Stimulated activated naive CD4-positive, alpha-beta T cell (primary cell): Measurements from ENCODE around the gene SDE2.
A peak's percentile ranks its signal among the peaks of the same experiment; 100 is the strongest.
"Not testable (repeated sequence)": the region's sequence is repeated elsewhere in the genome, so short reads cannot be mapped to it uniquely, and the experiment has no call there.

ENCODE experiments used
- DNase-seq, 6 experiments: peaks; one replicate each; lab custom pipeline; 2025; lab: John Stamatoyannopoulos, UW

Gene SDE2

DNA sequence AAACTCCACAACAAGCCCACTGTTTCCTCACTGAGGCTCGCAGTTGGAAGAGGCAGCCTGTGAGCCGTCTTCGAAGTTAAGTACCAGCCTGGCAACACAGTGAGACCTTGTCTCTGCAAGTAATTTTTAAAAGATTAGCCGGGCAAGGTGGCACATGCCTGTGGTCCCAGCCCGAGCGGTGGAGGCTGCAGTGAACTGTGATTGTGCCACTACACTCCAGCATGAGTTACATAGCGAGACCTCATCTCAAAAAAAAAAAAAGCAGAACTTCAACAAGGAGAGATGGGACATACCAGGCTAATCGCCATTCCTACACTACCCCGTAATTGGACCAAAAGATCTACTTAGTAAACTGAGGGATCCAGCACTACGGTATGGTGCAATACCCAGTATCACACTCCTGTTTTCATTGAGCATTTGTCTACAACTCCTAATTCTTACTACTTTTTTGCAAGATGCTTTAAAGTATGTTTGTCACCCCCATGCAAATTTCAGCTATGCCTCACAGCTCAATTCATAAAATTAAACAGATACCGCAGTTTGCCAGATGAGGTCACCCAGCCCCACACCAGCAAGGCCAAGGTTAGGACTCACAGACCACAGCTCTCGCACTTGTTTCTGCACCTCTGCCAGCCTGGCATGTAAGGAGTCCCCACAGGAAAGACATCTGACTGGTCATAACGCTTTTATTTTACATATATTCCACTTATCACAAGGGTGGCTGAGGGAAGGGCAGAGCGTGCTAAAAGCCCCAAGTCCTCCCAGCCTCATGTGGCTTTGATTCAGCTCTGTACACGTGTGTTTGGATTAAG lies 21.0 kb downstream of the SDE2 start:
- DNase-seq: no peak

DNA sequence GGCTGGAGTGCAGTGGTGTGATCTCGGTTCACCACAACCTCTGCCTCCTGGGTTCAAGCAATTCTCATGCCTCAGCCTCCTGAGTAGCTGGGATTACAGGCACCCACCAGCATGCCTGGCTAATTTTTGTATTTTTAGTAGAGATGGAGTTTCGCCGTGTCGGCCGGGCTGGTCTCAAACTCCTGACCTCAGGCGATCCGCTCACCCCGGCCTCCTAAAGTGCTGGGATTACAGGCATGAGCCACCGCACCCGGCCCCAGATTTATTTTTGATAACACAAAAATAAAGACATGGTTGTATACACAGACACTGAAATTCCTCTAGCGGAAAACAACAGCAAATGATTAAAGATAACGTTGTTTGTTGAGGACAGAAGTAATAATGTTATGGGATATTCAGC lies 24.0 kb downstream of the SDE2 start:
- DNase-seq: not testable (repeated sequence)

DNA sequence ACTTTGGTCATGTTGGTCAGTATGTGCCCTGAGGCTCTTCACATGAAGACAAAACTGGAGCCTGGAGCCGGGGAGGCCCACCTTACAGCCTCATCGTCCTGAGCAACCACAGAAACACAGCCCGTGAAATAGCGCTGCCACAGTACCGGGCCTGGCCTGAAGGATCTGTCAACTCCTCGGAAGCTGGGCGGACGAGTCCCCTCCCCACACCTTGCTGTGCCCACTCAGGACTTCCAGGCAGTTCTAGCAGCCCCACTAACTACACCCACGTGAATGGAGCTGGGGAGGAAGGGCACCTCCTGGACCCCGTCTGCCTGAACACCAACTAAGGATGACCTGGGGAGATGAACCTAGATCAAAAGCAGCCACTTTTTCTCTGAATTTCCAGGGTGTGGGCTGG lies 24.7 kb downstream of the SDE2 start:
- DNase-seq: no peak

DNA sequence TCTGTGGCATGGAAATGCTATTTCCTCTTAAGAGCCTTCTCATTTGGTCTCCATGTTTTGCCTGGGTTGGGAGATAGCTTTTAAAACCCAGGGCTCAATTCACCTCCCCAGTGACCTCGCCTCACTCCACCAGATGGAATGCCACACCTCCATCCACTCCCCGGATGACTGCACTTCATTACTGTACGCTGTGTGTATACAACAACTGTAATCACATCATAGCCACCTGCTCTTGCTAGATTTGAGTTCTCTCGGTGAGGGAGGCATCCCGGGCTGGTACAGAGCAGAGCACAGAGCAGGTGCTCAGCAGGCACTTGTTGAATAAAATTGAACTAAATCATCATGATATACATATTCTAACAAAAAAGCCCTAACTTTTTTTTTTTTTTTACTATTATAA lies 26.0 kb downstream of the SDE2 start:
- no peak for DNase-seq

DNA sequence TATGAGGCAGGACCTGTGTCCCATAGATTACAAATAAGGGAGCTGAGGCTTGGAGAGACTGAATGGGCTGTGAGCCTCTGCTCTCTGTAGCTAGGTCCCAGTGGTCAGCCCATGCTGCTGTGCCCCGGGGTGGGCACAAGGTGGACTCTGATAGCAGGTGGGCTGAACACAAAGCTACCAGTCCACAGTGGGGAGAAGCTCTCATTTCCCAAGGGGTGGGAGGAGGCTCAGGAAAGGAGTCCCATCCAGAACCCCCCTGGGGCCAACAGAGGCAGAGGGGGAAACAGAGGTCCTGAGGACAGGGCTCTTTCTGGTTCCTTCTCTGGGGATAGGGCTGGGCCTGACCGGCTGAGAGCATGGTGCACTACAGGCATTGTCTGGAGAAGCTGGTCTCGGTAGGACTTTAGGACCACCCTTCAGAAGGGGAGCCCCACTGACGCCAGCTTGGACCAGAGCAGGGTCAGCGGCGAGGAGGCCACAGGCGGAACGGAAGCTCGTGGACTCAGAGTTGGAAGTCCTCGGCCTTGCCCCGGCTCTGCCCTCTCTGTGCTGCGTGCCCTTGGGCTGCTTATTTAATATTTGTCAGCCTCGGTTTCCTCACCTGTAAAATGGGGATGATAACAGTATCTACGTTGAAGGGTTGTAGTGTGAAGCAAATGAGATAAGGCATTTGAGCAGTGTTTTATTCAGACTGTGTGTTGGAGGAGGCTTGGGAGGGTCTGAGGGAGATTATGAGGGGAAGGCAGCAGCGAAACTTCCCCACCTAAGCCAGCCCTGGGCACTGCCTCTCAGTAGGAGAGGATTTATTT lies 26.6 kb downstream of the SDE2 start:
- no peak for DNase-seq

DNA sequence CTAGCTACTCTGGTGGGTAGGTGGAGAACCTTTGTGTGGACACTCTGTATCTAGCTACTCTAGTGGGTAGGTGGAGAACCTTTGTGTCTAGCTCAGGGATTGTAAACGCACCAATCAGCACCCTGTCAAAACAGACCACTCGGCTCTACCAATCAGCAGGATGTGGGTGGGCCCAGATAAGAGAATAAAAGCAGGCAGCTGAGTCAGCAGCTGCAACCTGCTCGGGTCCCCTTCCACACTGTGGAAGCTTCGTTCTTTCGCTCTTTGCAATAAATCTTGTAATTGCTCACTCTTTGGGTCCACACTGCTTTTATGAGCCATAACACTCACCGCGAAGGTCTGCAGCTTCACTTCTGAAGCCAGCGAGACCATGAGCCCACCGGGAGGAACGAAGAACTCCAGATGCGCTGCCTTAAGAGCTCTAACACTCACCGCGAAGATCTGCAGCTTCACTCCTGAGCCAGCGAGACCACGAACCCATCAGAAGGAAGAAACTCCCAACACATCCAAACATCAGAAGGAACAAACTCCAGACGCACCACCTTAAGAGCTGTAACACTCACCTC lies 28.5 kb downstream of the SDE2 start:
- not testable (repeated sequence) for DNase-seq

DNA sequence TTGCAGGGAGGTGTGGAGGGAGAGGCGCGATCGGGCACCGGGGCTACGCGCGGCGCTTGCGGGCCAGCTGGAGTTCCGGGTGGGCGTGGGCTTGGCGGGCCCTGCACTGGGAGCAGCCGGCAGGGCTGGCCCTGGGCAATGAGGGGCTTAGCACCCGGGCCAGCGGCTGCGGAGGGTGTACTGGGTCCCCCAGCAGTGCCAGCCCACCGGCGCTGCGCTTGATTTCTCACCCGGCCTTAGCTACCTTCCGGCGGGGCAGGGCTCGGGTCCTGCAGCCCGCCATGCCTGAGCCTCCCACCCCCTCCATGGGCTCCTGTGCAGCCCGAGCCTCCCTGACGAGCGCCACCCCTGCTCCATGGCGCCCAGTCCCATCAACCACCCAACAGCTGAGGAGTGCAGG lies 29.4 kb downstream of the SDE2 start:
- DNase-seq: not testable (repeated sequence)

DNA sequence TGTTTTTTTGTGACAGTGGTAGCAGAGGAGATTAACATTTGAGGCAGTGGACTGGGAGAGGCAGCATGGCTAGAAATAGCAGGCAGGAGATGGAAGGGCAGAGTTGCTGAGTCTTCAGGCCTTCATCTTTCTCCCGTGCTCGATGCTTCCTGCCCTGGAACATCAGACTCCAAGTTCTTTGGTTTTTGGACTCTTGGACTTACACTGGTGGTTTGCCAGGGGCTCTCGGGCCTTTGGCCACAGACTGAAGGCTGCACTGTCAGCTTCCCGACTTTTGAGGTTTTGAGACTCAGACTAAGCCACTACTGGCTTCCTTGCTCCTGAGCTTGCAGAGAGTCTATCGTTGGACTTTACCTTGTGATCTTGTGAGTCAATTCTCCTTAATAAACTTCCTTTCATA lies 33.9 kb downstream of the SDE2 start:
- DNase-seq: no peak

DNA sequence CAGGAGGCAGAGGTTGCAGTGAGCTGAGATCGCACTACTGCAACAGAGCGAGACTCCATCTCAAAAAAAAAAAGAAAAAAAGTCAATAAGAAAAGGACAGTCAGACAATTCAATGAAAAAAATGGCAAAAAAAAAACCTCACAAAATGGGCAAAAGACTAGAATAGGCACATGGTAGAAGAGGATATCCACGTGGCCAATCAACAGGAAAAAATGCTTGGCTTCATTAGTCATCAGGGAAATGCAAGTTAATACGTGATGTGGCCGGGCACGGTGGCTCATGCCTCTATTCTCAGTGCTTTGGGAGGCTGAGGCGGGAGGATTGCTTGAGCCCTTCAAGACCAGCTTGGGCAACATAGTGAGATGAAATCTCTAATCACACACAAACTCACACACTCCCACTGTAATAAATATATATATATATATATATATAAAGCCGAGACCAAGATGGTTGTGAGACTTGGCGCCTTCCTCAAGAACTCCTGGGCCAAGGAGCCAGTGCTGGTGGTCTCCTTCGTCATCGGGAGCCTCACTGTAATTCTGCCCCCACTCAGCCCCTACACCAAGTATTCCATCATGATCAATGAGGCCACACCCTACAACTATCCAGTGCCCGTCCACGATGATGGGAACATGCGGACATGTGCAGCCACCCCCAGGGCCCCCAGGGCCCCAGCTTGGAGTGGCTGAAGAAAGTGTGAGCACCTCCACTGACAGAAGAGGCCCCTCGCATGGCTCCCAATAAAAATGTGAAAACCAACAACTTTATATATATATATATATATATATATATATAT lies 35.2 kb downstream of the SDE2 start:
- no peak for DNase-seq

DNA sequence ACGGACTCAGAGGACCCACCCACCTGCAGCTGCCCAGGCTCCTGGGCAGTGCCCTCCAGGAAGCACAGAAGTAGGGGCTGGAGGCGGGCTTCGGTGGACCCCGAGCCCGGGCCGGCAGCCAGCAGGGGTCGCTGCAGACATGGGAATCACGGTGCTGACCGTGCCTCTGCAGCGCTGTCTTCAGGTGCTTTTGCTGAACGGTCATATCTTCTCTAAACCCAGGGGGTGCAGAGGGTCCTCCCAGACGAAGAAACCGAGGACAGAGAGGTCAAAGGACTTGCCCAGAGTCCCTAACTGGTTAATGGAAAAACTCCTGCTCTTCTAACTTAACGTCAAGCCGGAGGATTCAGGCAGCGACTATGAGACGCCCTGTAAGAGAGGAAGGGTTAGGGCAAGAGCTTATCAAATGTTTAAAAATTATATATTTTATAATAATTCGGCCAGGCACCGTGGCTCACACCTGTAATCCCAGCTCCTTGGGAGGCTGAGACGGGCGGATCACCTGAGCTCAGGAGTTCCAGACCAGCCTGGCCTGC lies 36.6 kb downstream of the SDE2 start:
- peak; percentile 8 to 48 (median 32) for DNase-seq

DNA sequence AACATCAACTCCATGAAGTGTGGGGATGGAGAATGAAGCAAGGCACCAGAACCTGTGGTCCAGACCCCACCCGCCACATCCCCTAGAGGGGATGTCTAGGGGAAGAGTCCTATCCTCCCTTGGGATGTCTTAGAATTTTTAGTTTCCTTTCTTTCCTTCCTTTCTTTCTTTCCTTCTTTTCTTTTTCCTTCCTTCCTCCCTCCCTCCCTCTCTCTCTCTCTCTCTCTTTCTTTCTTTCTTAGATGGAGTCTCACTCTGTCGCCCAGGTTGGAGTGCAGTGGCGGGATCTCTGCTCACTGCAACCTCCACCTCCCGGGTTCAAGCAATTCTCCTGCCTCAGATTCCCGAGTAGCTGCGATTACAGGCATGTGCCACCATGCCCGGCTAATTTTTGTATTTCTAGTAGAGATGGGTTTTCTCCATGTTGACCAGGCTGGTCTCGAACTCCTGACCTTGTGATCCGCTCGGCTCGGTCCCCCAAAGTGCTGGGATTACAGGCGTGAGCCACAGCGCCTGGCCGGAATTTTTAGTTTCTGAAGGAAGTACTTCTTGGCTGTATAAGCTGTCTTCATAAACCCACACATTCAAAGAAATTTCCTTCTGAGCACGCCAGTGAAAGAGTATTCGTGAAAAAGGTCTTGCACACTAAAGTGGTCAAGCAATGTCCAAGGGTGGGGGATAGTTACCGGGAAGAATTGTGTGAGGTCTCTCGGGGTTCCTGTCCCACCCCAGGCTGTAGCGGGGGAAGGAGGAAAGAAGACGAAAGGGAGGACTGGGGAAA lies 37.3 kb downstream of the SDE2 start:
- no peak for DNase-seq

DNA sequence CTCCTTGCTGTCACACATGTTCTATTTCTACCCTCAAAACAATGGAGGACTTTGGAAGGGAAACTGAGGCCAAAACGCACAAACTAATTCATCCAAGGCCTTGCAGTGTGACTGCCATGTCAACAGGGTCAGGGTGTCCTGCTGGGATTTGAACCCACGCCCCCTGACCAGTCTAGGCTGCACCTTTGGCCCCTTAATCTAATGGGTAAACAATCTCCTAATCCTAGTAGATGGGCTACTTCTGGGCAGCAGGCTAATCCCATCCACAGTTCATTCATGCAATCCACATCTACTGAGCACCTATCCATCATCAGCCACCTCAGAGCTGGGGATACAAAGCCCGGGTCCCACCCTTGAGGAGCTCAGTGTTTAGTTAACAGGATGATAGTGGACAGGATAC lies 41.1 kb downstream of the SDE2 start:
- no peak for DNase-seq

DNA sequence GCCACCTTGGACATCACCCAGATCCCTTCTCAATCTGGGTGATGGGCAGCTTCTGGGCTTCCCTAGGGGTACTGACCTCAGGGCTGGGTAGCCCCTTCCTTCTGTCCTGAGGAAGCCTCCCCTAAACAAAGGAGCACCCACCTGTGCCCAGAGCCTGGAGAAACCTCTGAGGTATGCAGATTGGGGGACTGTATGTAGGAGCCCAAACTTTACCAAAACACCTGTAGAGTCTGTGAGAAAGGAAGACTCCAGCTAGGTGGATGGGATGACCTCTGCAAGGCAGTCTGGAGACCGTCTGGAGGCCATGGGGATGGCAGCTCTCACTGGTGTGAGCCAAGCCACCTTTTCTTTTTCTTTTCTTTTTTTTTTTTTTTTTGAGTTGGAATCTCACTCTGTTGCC lies 44.4 kb downstream of the SDE2 start:
- DNase-seq: no peak

DNA sequence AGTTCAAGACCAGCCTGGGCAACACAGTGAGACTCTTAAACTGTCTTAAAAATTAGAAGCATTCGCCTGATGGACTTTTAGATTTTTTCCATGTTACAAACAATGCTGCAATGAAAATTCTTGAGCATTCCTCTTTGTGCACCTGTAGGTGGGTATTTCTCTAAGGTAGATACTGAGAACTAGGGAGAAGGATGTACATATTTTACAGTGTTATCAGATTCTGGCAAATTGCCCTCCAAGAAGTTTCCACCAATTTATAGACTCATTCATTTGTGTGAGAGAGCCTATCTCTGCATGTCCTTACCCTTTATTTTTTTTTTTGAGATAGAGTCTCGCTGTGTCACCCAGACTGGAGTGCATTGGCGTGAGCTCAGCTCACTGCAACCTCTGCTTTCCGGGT lies 45.8 kb downstream of the SDE2 start:
- DNase-seq: no peak

DNA sequence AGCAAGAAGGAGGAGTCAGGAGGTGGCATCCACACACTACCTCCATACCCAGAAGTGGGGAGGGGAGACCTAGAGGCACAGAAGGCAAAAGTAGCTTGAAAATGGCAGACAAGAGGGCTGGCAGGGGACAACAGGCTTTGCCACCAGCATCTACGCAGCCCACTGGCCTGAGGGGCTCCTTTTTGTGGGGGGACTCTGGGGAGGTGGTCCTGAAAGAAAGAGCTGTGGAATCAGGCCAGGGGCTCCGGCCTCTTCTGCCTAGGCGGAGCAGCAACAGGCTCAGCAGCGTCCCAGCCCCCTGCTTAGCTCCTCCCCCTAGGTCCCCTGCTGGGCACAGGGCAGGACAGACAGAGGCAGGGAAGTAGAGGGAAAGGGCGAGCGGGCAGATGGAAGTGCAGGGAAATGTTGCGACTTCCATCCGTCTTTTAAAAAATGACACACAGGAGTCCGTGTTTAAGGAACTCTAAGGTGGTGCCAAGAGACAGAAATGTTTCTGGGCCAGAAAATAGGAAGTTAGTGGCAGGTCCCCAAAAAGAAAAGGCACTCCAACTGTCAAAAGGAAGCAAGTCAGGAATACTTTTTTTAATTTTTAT lies 48.1 kb downstream of the SDE2 start:
- no peak for DNase-seq

DNA sequence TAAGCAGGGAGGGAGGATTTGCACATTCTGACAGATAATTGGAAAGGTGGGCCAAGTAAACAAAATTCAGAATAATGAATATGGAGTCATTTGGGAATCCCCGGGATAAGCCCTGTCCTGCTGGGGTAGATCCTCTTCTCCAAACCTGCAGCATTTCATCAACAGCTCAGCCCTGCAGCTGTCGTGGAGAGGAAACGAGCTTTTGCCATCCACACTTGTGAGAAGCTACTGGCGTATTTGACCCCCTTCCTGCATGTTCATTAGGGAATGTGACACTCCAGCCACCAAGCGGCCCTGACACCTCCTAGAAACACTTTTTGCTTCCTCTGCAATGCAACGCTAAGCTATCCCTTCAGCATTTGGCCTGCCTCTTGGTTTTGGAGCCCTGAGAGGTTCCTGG lies 50.1 kb downstream of the SDE2 start:
- no peak for DNase-seq

DNA sequence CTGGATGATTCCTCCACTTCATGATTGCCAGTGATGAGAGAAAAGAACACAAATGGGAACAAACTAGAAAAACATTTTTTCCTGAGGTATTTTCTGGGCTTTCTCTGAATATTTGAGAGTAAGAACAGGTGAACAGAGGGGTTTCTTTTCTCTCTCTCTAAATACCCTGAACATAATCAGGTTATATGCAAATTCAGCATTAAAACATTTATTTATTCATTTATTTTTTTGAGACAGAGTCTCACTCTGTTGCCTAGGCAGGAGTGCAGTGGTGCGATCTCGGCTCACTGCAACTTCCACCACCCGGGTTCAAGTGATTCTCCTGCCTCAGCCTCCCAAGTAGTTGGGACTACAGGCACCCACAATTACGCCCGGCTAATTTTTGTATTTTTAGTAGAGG lies 52.3 kb downstream of the SDE2 start:
- DNase-seq: no peak

DNA sequence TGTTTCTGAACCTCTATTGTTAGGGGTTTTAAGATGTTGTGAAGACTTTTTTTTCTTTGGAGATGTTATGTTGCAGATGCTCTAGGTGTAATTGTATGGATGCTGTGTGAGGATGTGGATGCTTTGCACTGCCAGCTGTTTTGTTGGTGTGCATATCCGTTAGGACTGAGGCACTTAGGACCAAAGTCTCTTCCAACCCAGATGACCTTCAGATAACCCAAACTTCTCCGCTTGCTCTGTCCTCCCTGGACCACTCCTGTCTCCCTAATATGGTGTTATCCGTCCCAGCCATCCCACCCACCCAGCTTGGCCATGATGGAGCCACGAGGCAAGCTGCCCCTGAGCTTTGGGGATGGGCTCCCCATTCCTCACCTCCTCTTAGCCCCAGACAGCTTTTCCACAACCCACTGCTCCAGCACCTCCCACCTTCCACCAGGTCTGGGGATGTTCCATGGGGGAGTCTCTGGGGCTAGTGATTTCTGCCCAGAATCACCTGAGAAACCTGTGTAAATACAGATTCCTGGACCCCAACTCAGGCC lies 53.0 kb downstream of the SDE2 start:
- DNase-seq: no peak

DNA sequence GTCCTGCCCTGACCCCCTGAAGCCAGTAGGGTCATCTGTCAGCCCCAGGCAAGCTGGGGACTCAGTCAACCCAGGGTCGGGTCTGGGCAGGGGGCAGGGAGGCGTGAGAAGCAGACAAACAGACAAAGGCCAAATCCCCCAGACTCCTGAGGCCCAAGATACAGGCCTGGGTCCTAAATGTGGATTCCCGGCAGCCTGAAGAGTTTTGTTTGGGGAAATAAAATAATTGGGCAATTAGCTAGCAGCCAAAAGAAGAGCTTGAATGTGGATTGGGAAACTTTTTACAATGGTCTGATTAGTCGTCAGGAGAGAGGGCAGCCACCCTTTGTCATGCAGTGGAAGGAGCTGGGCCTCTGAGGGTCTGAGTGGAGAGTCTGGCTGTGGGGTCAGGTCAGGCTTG lies 53.6 kb downstream of the SDE2 start:
- no peak for DNase-seq

DNA sequence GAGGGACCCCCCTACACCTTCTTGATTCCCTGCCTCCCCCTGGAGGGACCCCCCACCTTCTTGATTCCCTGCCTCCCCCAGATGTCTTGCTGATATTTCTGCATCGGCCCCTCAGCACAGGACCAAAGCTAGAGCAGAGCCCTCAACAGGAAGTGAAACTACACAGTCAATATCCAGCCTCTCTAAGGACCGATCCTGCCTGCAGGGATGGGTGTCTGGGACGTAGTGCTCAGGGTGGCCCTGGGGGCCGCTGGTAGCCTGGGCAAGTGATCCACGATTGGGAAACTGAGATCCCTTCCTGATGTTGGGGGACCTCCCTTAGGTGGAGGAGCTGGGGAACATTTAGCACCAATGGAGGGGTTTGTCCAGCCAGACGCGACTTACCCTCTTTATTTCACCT lies 54.2 kb downstream of the SDE2 start:
- DNase-seq: peak in 1 of 6 experiments; percentile 10

DNA sequence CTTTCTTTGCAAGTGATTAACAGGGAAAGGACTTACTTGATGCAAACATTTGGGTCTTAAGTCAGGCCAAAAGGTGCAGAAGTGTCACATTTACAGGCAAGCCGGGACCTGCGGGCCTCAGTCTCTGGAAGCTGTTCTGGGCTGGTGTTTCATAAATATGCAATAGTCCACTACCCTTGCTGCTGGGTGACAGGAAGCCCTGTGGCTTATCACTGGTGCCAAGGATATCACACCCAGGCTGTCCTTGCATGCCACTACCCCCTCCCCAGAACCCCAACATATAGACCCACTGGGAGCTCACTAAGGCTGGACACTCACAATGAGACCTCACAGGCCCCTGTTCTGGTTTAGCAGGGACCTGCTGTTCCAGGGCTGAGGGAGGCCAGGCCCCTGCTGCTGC lies 54.8 kb downstream of the SDE2 start:
- DNase-seq: no peak
